Daoy (cell line): ENCODE results near the gene COQ9. TPM values are rescaled to one million over a fixed set of nuclear protein-coding genes. Genes with fewer than 3 reads are reported as not detected.

ENCODE experiments used
- DNase-seq: peaks from one replicate; pipeline ENCODE4 v3.0.0-alpha.2; 2015; ENCODE audit warnings: low read depth
- total RNA-seq: library from RNA; depleted of rRNA; stranded (reverse); fragments of >200 nt; shearing (Covaris generic); gene quantifications from 2 replicates; pipeline ENCODE4 v1.2.3, GENCODE V29; 2014; rRNA removed

Gene COQ9
- total RNA-seq, 1 experiment from 2014 or later: 44.9 TPM

DNA sequence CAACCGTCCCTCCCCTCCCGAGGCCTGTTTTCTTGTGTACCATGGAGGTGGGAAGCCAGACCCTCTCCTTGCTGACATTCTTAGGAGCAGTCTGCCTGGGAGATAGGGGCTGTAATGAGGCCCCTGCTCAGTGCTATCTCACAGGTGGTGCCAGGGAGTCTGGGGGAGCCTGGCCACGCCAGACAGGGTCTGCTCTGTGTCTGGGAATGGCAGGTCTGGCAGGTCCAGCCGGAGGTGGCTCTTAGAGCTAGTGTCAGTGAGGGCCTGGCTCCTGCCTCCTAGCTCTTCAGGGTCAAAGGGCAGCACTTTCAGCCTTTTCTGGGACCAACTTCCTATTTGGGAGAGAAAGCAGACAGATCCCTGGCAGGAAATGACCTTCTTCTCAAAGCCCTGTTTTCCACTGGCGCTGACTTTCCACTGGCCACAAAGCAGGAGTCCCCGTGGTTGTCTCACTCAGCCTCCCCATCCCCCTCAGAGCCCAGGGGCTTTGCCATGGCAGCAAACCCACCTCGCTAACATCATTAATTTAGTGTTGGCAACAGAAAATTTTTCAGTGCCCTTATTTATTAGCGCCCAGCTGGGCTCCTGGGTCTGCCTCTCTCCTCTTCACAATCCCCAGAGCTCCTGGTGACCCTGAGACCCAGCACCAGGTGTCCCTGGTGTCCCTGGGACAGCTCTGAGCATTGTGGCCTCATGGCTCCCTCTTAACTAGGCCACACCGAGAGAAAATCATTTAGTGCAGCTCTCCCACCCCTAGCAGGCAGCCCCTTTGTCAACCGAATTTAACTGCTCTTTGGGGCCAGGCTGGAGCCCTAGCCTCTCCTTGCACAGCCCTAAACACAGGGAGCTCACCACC is 63.0 kb downstream of the COQ9 start:
- no peak for DNase-seq

Other genes starting within 250 kb of the COQ9 start
- 53.1 and 62.0 TPM in 2 replicates for gene ARL2BP, start 202.2 kb upstream of the COQ9 start, total RNA-seq
- 0.06 and 0.63 TPM in 2 replicates for gene PLLP, start 162.8 kb upstream of the COQ9 start, total RNA-seq
- gene CCL22, start 88.7 kb upstream of the COQ9 start, total RNA-seq: not detected in 2 replicates
- 1.3 and 2.6 TPM in 2 replicates for gene CX3CL1, start 75.0 kb upstream of the COQ9 start, total RNA-seq
- not detected in 2 replicates for gene CCL17, start 42.7 kb upstream of the COQ9 start, total RNA-seq
- 82.6 and 92.5 TPM in 2 replicates for gene CIAPIN1, start 94 bp upstream of the COQ9 start, total RNA-seq
- gene POLR2C, start 15.2 kb downstream of the COQ9 start, total RNA-seq: 137 and 162 TPM in 2 replicates
- 3.7 and 5.3 TPM in 2 replicates for gene DOK4, start 39.0 kb downstream of the COQ9 start, total RNA-seq
- gene CCDC102A, start 89.1 kb downstream of the COQ9 start, total RNA-seq: 9.5 and 16.2 TPM in 2 replicates
- gene ADGRG5, start 95.2 kb downstream of the COQ9 start, total RNA-seq: not detected in 2 replicates
- 4.9 and 6.6 TPM in 2 replicates for gene ADGRG1, start 181.2 kb downstream of the COQ9 start, total RNA-seq
- gene ADGRG3, start 220.8 kb downstream of the COQ9 start, total RNA-seq: not detected in 2 replicates
- gene DRC7, start 247.3 kb downstream of the COQ9 start, total RNA-seq: not detected in 2 replicates